IMR-90 (cell line): ENCODE data around the gene SELENOV. TPM values are rescaled to one million over a fixed set of nuclear protein-coding genes. Genes with fewer than 3 reads are reported as not detected.

Experiments
- ATAC-seq: fragments of 200-7000 bp; cut with Tn5 transposase; 2 replicates; pipeline ENCODE4 v1.9.1; 2020; ENCODE audit warnings: low read depth, mild to moderate bottlenecking, moderate library complexity
- BruUV-seq: library from RNA; stranded (reverse); fragments of 400-500 nt; replicated peaks from 2 replicates; lab custom pipeline; 2021; lab: Mats Ljungman, UMichigan
- CTCF ChIA-PET: fragments of 300-600 bp; formaldehyde crosslinking; extraction: SDS; loops from one replicate; lab custom pipeline; 2021; ENCODE audit warnings: antibody characterized with exemption; lab: Yijun Ruan, JAX
- POLR2A ChIA-PET: fragments of 300-600 bp; sonication (Branson Sonifier 250); formaldehyde crosslinking; loops from one replicate; lab custom pipeline; 2022; ENCODE audit warnings: antibody characterized with exemption; ENCODE audit not compliant: unreplicated experiment; lab: Charles Lee
- DNase-seq: peaks from one replicate; pipeline ENCODE4 v3.0.0; 2013
- H2AFZ ChIP-seq: replicated peaks from 2 replicates; pipeline ENCODE3; 2013; ENCODE audit warnings: low read length, mild to moderate bottlenecking; ENCODE audit not compliant: poor library complexity
- H2AK5ac ChIP-seq: 2 replicates; pipeline ENCODE4 v1.6.1; 2013; ENCODE audit warnings: low read depth, low read length, inconsistent platforms
- H2AK9ac ChIP-seq: replicated peaks from 2 replicates; pipeline ENCODE3; 2013; ENCODE audit warnings: mild to moderate bottlenecking, low read depth, low read length, moderate library complexity; ENCODE audit not compliant: poor library complexity
- H2BK120ac ChIP-seq: 2 replicates; pipeline ENCODE4 v1.6.1; 2013; ENCODE audit warnings: low read depth, low read length, inconsistent platforms
- H2BK15ac ChIP-seq: 3 replicates; pipeline ENCODE4 v1.6.1; 2013; ENCODE audit warnings: low read depth, low read length, inconsistent platforms
- H2BK20ac ChIP-seq: 2 replicates; pipeline ENCODE4 v1.6.1; 2013; ENCODE audit warnings: low read depth, mild to moderate bottlenecking, inconsistent platforms, low read length, moderate library complexity
- H2BK5ac ChIP-seq: 2 replicates; pipeline ENCODE4 v1.6.1; 2013; ENCODE audit warnings: mild to moderate bottlenecking, low read depth, low read length, inconsistent platforms; ENCODE audit not compliant: poor library complexity, severe bottlenecking
- H3K14ac ChIP-seq: replicated peaks from 2 replicates; pipeline ENCODE4 v1.6.1; 2013; ENCODE audit warnings: low read depth, low read length, inconsistent platforms
- H3K18ac ChIP-seq: 2 replicates; pipeline ENCODE4 v1.6.1; 2013; ENCODE audit warnings: low read depth, low read length, control low read depth
- H3K23ac ChIP-seq: 2 replicates; pipeline ENCODE4 v1.6.1; 2013; ENCODE audit warnings: low read depth, low read length, inconsistent platforms
- H3K27ac ChIP-seq: 2 replicates; pipeline ENCODE4 v1.5.1; 2013; ENCODE audit warnings: mild to moderate bottlenecking, control low read depth, low read length; ENCODE audit not compliant: insufficient read depth
- H3K27me3 ChIP-seq: 2 replicates; pipeline ENCODE4 v1.6.1; 2013; ENCODE audit warnings: low read length; ENCODE audit not compliant: control insufficient read depth, insufficient read depth
- H3K36me3 ChIP-seq: 2 replicates; pipeline ENCODE4 v1.6.1; 2013; ENCODE audit warnings: low read length, mixed read lengths; ENCODE audit not compliant: control insufficient read depth, insufficient read depth
- H3K4ac ChIP-seq: 2 replicates; pipeline ENCODE4 v1.6.1; 2013; ENCODE audit warnings: low read depth, low read length, inconsistent platforms
- H3K4me1 ChIP-seq: 2 replicates; pipeline ENCODE4 v1.6.1; 2013; ENCODE audit warnings: low read length, mixed read lengths; ENCODE audit not compliant: control insufficient read depth, insufficient read depth
- H3K4me2 ChIP-seq: 2 replicates; pipeline ENCODE4 v1.6.1; 2013; ENCODE audit warnings: low read depth, mild to moderate bottlenecking, control low read depth, low read length, moderate library complexity
- H3K4me3 ChIP-seq: 2 replicates; pipeline ENCODE4 v1.5.1; 2013; ENCODE audit warnings: low read depth, mild to moderate bottlenecking, control low read depth, low read length, moderate library complexity; ENCODE audit not compliant: insufficient read depth
- H3K56ac ChIP-seq: 2 replicates; pipeline ENCODE4 v1.6.1; 2013; ENCODE audit warnings: low read length, inconsistent platforms; ENCODE audit not compliant: insufficient read depth; ENCODE audit errors: extremely low read depth
- H3K79me1 ChIP-seq, 2 experiments: 2 replicates each; pipeline ENCODE4 v1.6.1; 2013; ENCODE audit warnings: low read length in 2 of 2, inconsistent platforms in 1 of 2, low read depth in 1 of 2
- H3K9ac ChIP-seq: 2 replicates; pipeline ENCODE4 v1.6.1; 2013; ENCODE audit warnings: low read depth, low read length, control low read depth
- H3K9me1 ChIP-seq: 2 replicates; pipeline ENCODE4 v1.6.1; 2013; ENCODE audit warnings: low read length, inconsistent platforms; ENCODE audit not compliant: insufficient read depth
- H3K9me3 ChIP-seq: 2 replicates; pipeline ENCODE4 v1.6.1; 2013; ENCODE audit warnings: low read length; ENCODE audit not compliant: control insufficient read depth, insufficient read depth
- H4K20me1 ChIP-seq: 2 replicates; pipeline ENCODE4 v1.6.1; 2013; ENCODE audit warnings: low read length, inconsistent platforms; ENCODE audit not compliant: insufficient read depth
- H4K5ac ChIP-seq: 2 replicates; pipeline ENCODE4 v1.6.1; 2013; ENCODE audit warnings: mild to moderate bottlenecking, low read depth, low read length, control low read depth
- H4K8ac ChIP-seq, 2 experiments: 2 replicates each; pipeline ENCODE4 v1.6.1; 2013; ENCODE audit warnings: low read depth in 2 of 2, low read length in 2 of 2, control low read depth in 1 of 2, inconsistent platforms in 1 of 2
- H4K91ac ChIP-seq: 2 replicates; pipeline ENCODE4 v1.6.1; 2013; ENCODE audit warnings: low read depth, low read length, inconsistent platforms; ENCODE audit not compliant: insufficient read depth
- BHLHE40 ChIP-seq: fragments of 150-350 bp; IDR thresholded peaks from 2 replicates; pipeline ENCODE4 v1.6.1; 2016; ENCODE audit warnings: mild to moderate bottlenecking, low read depth, low read length
- CEBPB ChIP-seq: IDR thresholded peaks from 2 replicates; pipeline ENCODE4 v1.6.1; 2012; ENCODE audit warnings: low read depth, low read length, improper control_type of control experiment
- CHD1 ChIP-seq: IDR thresholded peaks from 2 replicates; pipeline ENCODE4 v1.6.1; 2012; ENCODE audit warnings: low read depth, low read length, improper control_type of control experiment
- CTCF ChIP-seq: conservative IDR thresholded peaks from 2 replicates; pipeline ENCODE4 v1.5.1; 2012; ENCODE audit warnings: mild to moderate bottlenecking, low read depth, low read length, improper control_type of control experiment
- FOS ChIP-seq: fragments of 150-350 bp; IDR thresholded peaks from 2 replicates; pipeline ENCODE4 v1.6.1; 2016; ENCODE audit warnings: low read depth, low read length
- MAFK ChIP-seq: IDR thresholded peaks from 2 replicates; pipeline ENCODE4 v1.6.1; 2012; ENCODE audit warnings: low read depth, low read length, improper control_type of control experiment
- MAZ ChIP-seq: IDR thresholded peaks from 2 replicates; pipeline ENCODE4 v1.6.1; 2012; ENCODE audit warnings: low read depth, mild to moderate bottlenecking, low read length, improper control_type of control experiment, moderate library complexity, borderline replicate concordance
- MXI1 ChIP-seq: IDR thresholded peaks from 2 replicates; pipeline ENCODE4 v1.6.1; 2012; ENCODE audit warnings: low read depth, mild to moderate bottlenecking, low read length, moderate library complexity, borderline replicate concordance
- NFE2L2 ChIP-seq: fragments of 150-350 bp; IDR thresholded peaks from 2 replicates; pipeline ENCODE4 v1.6.1; 2016; ENCODE audit warnings: low read depth, mild to moderate bottlenecking, low read length
- POLR2A ChIP-seq: IDR thresholded peaks from 2 replicates; pipeline ENCODE4 v1.6.1; 2012; ENCODE audit warnings: mild to moderate bottlenecking, low read depth, low read length
- RAD21 ChIP-seq: IDR thresholded peaks from 2 replicates; pipeline ENCODE4 v1.6.1; 2012; ENCODE audit warnings: low read length, improper control_type of control experiment
- RCOR1 ChIP-seq: IDR thresholded peaks from 2 replicates; pipeline ENCODE4 v1.6.1; 2012; ENCODE audit warnings: mild to moderate bottlenecking, low read length, improper control_type of control experiment; ENCODE audit not compliant: insufficient replicate concordance
- RFX5 ChIP-seq: IDR thresholded peaks from 2 replicates; pipeline ENCODE4 v1.8.0; 2012; ENCODE audit warnings: low read depth, mild to moderate bottlenecking, low read length, moderate library complexity
- SMC3 ChIP-seq: fragments of 150-350 bp; IDR thresholded peaks from 2 replicates; pipeline ENCODE4 v1.6.1; 2016; ENCODE audit warnings: low read depth, mild to moderate bottlenecking, antibody characterized with exemption, low read length, moderate library complexity
- WGBS, 2 experiments: methylation state at CpG; one replicate each; pipeline versions ENCODE4 v1.1.5 to v1.1.7; 2013; ENCODE audit warnings: missing lambda C conversion rate in 2 of 2; ENCODE audit not compliant: insufficient read length in 1 of 2; ENCODE audit errors: extremely low coverage in 2 of 2; 5-methylcytosine and 5-hydroxymethylcytosine counted together
- dilution Hi-C: fragments of 300-500 bp; cut with HindIII; formaldehyde crosslinking; loops from one replicate; pipeline ENCODE4 v1.14.3; 2018; ENCODE audit warnings: low sequenced_read_pairs; ENCODE audit not compliant: unreplicated experiment
- in situ Hi-C: fragments of 300-500 bp; cut with MboI; formaldehyde crosslinking; loops from 3 replicates; pipeline ENCODE4 v1.14.3; 2019; ENCODE audit warnings: low sequenced_read_pairs, inconsistent platforms, mixed read lengths
- intact Hi-C: fragments of 100-400 bp; cut with micrococcal nuclease; formaldehyde crosslinking; loops from 2 replicates; pipeline ENCODE4 v1.10.0; 2022
- polyA plus RNA-seq, 3 experiments: library from polyadenylated mRNA; depleted of rRNA; stranded (reverse); fragments of >200 nt; gene quantifications; 2 replicates each; pipeline ENCODE4 v1.2.3, GENCODE V29; 2012; ENCODE audit warnings: low replicate concordance in 1 of 3
- total RNA-seq: library from RNA; depleted of rRNA; stranded (reverse); fragments of >200 nt; gene quantifications from 2 replicates; pipeline ENCODE4 v1.2.3, GENCODE V29; 2012
- TF ChIP-seq, protein P1 (sequence below): fragments of 150-350 bp; IDR thresholded peaks from 2 replicates; pipeline ENCODE4 v1.6.1; 2016; ENCODE audit warnings: low read depth, mild to moderate bottlenecking, low read length, moderate library complexity, borderline replicate concordance
- TF ChIP-seq, protein P2 (sequence below): fragments of 150-350 bp; IDR thresholded peaks from 2 replicates; pipeline ENCODE4 v1.6.1; 2017; ENCODE audit warnings: mild to moderate bottlenecking, antibody characterized with exemption, low read length, low read depth

The SELENOV gene
- total and polyA plus RNA-seq, 2 of the 4 experiments (the other 2 are of a cell fraction): not detected

DNA sequence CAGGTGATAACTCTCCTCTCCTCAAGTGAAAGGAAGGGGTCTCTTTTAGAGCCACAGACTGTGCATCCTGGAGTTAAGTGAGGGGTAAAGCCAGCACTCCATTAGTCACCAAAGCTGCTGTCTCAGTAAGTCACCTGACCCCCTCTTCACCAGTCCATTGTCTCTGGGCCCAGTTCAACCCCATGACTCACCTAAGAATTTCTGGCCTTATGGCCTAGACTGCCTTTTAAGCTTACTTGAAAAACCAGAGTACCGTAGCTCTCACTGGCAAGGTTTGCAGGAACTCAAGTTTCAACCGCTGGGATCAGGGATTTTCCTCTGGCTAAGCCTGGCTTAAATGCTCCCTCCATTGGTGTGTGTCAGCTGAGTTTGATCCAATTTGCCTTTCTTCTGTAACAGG lies 48.5 kb downstream of the SELENOV start:
- no peaks in the 10 kb centered on the region for H3K9me1 ChIP-seq
- H2BK5ac ChIP-seq: no peak overlapping the region
- BruUV-seq: no TSS peak
- in situ Hi-C loops: no loop called here
- H3K18ac ChIP-seq: no peak overlapping the region
- DNase-seq: peak; percentile 18
- H3K4me1 ChIP-seq: no peaks in the 10 kb centered on the region
- no peak overlapping the region for H4K5ac ChIP-seq
- no peak overlapping the region for H3K4me3 ChIP-seq
- no peak overlapping the region for H3K4me2 ChIP-seq
- no peak overlapping the region for H3K9ac ChIP-seq
- dilution Hi-C loops: no loop called here
- H2BK20ac ChIP-seq: no peak overlapping the region
- H3K56ac ChIP-seq: no peak overlapping the region
- no peak overlapping the region for H2BK15ac ChIP-seq
- no peak overlapping the region for H3K14ac ChIP-seq
- no peak overlapping the region for H3K27ac ChIP-seq
- intact Hi-C loops: no loop called here
- ATAC-seq: no peak
- H4K8ac ChIP-seq: no peak overlapping the region
- WGBS, 2 experiments: 40% methylated on average over 2 of the region's 2 CpGs; no CpG with 5 or more reads in 1 of the 2 experiments
- no peak overlapping the region for H2BK120ac ChIP-seq
- no peaks in the 10 kb centered on the region for H4K20me1 ChIP-seq
- ChIA-PET CTCF (no interaction called here), POLR2A (no interaction called here)
- TF ChIP-seq RFX5 (no peak), POLR2A (no peak), CHD1 (no peak), BHLHE40 (no peak), RAD21 (no peak), NFE2L2 (no peak), SMC3 (no peak), CTCF (no peak), MXI1 (no peak), MAZ (no peak), FOS (no peak), CEBPB (no peak), RCOR1 (no peak), MAFK (no peak)
- TF ChIP-seq, protein P1, sequence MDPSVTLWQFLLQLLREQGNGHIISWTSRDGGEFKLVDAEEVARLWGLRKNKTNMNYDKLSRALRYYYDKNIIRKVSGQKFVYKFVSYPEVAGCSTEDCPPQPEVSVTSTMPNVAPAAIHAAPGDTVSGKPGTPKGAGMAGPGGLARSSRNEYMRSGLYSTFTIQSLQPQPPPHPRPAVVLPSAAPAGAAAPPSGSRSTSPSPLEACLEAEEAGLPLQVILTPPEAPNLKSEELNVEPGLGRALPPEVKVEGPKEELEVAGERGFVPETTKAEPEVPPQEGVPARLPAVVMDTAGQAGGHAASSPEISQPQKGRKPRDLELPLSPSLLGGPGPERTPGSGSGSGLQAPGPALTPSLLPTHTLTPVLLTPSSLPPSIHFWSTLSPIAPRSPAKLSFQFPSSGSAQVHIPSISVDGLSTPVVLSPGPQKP: no peak
- TF ChIP-seq, protein P2, sequence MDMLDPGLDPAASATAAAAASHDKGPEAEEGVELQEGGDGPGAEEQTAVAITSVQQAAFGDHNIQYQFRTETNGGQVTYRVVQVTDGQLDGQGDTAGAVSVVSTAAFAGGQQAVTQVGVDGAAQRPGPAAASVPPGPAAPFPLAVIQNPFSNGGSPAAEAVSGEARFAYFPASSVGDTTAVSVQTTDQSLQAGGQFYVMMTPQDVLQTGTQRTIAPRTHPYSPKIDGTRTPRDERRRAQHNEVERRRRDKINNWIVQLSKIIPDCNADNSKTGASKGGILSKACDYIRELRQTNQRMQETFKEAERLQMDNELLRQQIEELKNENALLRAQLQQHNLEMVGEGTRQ: no peak
- peaks cover 1% of the 10 kb centered on the region for H3K27me3 ChIP-seq
- no peak overlapping the region for H4K91ac ChIP-seq
- no peak overlapping the region for H2AK9ac ChIP-seq
- no peak overlapping the region for H2AFZ ChIP-seq
- H3K9me3 ChIP-seq: no peaks in the 10 kb centered on the region
- no peaks in the 10 kb centered on the region for H3K79me1 ChIP-seq
- no peak overlapping the region for H2AK5ac ChIP-seq
- no peaks in the 10 kb centered on the region for H3K36me3 ChIP-seq
- H3K23ac ChIP-seq: no peak overlapping the region
- no peak overlapping the region for H3K4ac ChIP-seq
